Activated CD8-positive, alpha-beta memory T cell treated with anti-CD3 and anti-CD28 coated beads for 4 hours (primary cell): ENCODE measurements around the gene TMEM178B.
"Not testable (repeated sequence)": the region's sequence is repeated elsewhere in the genome, so short reads cannot be mapped to it uniquely, and the experiment has no call there.

Experiments used
- DNase-seq, 2 donors: peaks; one replicate each; pipeline ENCODE4 v3.0.0-alpha.2; 2020; ENCODE audit warnings: low read depth in 2 of 2

The TMEM178B gene

DNA sequence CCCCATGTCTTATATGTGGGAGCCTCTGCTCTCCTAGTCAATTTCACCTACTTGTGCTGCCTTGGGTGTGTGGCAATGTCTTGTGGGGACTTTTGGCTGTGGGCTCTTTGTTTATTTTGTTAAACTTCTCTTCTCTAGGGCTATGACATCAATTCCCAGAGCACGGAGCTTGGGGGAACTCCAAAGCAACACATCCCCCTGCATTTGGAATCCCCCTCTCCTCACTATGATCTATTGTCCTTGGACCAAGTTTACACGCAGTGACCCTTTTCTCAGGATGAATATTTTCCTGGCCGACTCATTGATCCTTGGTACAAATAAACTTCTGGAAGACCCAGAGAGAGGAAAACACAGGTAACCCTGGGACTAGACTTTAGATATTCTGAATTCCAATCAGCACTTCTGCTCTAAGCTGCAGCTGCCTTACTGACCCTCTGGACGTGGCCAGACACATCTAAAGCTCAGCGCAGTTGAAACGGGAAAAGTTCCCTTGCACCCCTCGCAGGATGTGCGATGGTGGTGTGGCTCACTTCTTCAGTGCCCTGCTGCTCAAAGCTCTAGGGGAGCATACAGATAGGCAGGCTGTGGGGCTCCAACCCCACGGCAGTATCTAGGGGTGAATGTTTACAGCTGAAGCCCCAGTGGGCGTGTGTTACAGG is 110.8 kb downstream of the TMEM178B start:
- no peak for DNase-seq

DNA sequence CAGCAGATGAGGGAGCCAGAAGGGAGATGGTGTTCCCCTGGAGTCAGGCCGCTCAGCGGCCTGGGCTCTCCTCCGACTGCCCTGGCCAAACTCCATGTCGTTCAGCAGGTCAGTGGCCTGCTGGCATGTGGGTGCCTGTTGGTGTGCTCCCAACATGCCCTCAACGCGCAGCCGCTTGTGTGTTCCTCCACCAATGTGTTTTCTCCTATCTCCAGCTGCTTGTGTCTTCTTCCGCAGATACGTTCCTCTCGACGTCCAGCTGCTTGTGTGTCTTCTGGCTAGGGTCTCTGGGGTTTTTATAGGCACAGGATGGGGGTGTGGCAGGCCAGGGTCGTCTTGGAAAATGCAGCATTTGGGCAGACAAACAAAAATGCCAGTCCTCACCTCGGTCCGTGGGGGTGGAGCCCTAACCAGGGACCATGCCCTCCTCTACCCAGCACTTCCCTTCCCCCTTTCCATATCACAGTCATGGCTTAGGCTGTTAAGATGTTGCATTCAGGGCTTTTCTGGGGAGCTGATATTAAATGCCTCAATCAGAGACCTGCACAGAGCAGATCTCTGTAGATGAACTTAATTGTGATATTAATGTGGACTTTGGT is 111.6 kb downstream of the TMEM178B start:
- DNase-seq: no peak

DNA sequence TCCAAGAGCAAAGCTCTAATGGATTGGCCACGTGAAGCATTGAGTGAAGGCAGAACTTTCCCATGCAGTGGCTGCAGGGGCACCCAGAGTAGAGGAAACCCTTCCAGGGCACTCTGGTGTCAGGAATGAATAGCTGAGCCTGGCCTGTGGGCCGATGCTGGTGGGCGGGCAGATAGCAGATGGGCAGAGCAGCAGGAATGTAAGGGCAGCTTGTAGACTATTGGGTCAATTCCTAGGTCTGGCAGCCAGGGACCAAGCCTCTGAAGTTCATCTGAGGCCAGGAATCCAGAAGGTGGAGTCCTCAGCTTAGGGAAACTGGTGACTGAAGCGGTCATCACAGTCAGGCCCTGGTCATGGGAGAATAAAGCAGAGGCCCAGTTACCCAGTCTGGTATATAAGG is 115.4 kb downstream of the TMEM178B start:
- no peak for DNase-seq

DNA sequence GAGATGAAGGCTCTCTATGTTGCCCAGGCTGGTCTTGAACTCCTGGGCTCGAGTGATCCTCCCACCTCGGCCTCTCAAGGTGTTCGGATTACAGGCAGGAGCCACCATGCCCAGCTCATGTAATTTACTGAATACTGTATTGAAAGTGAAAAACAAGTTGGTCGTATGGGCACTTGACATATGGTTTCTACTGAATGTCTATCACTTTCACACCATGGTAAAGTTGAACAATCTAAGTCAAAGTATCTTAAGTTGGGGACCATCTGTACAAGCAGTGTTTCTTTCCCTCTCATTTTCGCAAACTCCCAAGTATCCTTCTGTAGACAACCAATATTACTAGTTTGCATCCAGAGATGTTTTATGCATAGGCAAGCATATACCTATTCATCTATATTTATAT is 116.6 kb downstream of the TMEM178B start:
- no peak for DNase-seq

DNA sequence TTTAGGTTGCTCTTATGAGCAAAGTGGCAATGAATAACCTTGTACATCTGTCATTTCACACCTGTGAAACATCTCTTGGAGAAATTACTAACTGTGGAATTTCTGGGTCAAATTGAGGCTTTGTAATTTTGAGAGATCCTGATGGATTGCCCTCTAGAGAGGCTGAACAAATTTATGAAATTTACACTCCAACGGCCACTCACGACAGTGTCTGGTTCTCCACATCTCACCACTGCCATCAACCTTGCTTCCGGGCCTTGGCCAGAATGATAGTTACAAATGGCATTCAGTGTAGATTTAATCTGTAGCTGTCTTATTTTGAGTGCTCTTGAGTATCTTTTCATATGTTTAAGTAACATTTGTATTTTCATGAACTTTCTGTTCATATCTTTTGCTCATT is 117.4 kb downstream of the TMEM178B start:
- no peak for DNase-seq

DNA sequence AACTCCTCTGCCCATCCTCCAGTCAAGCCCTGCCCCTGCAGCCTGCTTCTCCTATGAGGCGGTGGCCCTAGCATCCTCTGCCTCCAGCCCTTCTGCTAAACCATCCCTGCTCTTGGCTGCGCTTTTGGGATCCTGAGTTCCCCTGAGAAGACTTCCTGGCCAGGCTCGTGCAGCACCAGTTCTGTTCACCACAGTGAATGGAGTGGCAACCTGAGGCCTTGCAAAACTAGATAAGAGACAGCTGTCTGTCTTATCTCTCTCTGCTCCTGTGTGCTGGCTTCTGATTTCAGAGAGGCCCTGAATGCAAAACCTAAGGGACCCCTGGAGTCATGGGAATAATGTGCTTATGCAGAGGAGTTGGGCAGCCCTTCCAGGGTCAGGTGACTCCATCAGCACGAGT is 119.2 kb downstream of the TMEM178B start:
- no peak for DNase-seq

DNA sequence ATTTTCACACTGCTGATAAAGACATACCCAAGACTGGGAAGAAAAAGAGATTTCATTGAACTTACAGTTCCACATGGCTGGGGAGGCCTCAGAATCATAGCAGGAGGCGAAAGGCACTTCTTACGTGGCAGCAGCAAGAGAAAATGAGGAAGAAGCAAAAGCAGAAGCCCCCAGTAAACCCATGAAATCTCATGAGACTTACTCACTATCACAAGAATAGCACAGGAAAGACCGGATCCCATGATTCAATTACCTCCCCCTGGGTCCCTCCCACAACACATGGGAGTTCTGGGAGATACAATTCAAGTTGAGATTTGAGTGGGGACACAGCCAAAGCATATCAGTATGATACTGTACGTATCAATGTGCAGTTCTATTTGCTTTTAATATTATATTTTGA is 121.9 kb downstream of the TMEM178B start:
- not testable (repeated sequence) for DNase-seq

DNA sequence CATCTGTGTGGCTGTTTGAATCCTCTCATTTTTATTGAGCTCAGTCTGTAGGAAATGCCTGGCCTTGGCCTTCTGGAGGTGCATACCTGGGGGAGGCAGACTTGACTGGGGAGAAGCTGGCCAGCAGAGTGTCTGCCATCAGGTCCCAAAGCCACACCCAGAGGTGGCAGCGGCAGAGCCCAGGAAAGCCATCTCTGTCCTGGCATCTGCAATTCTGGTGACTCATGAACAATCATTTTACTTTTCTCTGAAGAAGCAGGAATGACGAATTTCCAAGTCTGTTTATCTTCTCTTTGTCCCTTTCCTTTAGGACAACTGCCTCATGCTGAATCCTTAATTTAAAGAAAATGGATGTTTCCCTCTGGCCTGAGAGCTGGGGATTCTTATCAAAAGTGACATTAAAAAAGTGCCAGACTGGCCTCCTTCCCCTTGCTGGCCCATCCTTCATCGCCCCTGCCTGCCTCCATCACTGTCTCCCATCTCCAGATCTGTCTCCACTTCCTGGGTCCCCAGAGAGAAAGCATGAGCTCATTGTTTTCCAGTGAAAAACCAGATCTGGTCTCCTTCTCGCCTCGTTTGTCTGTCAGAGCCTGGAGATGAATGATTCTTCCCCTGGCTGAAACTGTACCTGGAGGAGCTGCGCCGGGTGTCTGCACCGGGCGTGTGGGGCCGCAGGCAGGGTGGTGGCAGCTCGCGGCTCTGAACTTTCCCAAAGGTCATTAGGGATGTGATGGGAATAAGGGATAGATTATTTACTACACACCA is 124.5 kb downstream of the TMEM178B start:
- DNase-seq: no peak

DNA sequence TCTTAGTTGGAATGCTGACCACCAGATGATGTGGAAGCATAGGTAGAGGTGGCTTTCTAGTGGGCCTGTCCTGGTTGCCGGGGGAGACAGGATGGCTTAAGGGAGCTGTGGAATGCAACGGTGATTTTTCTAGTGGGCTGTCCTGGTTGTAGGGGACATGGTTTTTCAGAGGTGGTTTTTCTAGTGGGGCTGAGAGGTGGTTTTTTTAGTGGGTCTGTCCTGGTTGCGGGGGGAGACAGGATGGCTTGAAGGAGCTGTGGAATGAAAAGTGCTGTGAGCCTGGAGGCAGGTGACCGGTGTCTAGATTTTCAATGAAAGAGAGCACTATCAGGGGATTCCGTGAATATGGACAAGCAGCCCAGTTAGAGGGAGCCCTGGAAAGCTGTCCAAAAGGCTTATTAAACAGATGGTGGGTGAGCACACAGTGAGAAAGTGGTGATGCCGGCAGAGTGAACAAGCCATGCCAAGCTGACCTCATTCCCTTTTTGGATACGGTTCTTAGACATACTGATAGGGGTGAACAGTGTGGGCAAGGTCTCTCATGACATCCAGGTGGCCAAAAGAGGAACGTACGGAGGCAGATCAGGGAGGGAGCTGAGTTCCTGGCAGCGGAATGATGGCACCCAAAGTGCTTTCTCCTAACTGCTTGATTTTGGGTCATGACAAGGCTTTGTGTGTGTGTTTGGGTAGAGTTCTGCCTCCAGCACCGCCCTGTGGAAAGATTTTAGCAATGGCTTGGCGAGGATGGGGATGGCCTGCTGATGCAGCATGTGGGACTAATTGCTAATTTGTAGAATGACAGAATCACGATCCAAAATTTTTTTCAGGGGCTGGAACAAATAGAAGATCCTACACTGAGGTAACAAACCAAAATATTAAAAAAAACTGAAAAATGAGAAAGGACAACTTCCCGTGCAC is 126.6 kb downstream of the TMEM178B start:
- DNase-seq: no peak

DNA sequence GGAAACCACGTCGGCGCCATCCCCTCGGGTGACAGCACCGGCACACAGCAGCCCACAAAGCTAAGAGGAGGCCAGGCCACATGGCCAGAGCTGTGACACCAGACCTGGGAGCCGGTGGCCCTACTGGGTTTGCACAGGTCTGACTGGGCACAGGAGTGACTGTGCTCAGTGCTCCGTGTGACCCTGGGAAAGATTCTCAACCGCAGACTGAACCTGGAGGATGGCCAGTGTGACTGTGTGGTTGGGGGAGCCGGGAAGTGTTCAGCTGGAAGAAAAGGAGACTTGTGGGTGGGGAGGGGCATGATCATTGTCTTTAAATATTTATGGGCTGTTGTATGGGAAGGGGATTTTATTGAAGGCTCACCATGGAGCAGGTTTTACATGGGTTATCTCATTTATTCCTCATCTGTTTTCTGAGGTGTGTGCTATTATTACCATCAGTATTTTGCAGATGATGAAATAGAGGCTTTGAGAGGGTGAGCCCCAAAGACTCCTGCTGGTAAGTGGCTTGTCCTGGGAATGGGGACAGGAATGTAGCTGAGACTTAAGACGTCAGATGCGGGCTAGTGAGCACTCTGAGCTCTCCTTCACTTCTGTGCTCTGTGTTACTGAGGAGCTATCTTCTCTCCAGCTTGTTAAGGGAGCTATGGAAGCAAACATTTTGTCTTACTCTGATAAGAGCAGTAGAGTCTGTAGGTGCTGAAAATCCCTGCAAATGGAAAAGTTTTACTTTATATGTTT is 127.5 kb downstream of the TMEM178B start:
- DNase-seq: no peak

DNA sequence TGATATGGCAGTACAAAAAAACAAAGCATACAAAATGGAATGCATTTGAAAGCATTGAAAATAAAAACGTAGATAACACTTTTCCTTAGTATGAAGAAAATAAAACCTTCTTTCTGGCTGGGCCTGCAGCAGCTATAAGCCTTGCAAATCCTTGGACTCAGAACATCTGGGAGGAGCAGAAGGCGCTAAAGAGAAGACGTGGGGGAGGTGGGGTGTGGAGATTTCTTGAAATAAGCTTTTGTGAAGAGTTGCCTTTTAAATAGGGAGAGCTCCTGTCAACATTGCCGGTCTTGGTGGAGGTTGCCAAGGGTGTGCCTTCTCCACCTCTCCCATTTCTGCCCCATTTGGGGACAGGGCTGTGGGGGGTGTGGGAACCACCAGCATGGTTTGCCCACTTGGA is 128.7 kb downstream of the TMEM178B start:
- no peak for DNase-seq

DNA sequence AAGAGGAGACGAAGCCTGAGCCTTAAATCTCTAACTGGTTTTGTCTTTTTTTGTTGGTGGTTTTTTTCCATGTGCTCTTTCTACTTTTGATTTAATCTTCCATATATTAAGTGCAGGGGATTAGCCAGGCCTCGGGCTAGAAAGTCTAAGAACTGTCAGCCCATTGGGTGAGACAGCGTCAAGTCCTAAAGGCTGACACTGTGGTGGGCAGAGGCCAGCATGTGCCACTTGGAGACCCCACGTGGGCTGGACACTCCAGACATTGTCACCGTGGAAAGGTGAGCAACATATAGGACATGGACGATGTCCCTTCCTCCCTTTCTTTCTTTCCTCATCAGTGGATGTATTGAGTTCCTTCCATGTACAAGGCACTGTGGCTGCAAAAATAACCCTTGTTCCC is 129.3 kb downstream of the TMEM178B start:
- no peak for DNase-seq

DNA sequence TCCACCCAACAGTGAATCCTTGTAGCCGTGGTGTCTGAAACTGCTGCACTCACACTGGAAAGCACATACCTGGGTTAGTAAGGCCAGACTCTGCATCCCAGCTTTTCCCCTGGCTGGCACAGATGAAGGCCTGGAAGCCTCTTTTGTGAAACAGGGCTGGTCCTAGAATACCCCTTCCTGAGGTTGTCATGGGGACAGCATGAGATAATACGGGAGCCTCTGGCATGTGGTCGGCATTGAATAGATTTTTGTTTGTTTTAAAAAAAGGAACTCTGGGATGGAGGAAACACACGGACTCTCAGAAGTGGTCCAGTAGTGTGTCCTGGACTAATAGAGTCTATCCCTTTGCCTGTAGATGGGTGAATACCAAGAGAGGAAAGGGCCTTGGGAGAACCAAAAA is 129.7 kb downstream of the TMEM178B start:
- DNase-seq: no peak

DNA sequence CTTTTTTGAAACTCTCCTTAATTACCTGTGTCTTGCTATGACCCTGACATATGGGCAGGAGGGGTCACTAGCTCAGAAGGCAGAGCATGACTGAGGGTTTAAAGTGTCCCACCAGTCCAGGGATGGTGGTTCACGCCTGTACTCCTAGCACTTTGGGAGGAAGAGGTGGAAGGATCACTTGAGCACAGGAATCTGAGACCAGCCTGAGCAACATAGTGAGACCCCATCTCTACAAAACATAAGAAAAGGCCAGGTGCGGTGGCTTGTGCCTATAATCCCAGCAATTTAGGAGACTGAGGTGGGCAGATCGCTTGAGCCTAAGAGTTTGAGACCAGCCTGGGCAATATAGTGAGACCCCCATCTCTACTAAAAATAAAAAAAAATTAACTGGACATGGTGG is 133.8 kb downstream of the TMEM178B start:
- DNase-seq: no peak

DNA sequence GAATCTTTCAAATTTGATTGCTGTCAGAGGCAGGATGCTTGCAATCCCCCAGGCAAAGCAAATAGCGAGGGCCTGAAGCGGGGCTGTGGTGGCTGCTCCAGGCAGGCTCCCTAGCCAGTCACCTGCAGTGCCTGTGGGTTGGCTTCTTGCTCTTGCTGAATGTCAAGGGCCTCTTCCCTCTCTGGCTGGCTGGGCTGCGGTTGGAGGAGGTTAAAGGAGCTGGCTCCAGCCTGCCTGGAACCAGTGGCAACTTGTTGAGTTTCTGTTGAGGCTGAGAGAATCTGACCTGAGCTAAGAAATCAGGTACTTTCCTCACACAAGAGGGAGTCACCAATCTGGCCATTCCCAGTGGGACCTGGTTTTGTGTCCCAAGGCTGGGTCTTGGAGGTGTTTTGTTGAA is 134.7 kb downstream of the TMEM178B start:
- no peak for DNase-seq

DNA sequence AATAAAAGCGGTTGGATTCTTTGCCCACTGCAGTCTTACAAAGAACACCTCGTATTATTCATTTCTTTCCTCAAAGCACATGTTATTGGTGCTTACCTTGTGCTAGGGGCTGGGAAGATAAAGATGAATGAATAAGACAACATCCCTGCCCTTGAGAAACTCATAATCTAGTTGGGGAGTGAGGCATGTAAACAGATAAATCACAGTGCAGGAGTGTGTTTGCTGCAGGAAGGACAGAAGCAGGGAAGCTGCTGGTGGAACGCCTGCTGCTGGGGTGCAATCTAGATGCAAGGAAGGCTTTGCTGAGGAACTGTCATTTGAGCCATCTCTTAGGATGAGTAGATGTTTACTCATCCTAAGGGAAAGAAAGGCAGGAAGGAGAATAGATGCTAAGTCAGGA is 135.6 kb downstream of the TMEM178B start:
- DNase-seq: no peak

DNA sequence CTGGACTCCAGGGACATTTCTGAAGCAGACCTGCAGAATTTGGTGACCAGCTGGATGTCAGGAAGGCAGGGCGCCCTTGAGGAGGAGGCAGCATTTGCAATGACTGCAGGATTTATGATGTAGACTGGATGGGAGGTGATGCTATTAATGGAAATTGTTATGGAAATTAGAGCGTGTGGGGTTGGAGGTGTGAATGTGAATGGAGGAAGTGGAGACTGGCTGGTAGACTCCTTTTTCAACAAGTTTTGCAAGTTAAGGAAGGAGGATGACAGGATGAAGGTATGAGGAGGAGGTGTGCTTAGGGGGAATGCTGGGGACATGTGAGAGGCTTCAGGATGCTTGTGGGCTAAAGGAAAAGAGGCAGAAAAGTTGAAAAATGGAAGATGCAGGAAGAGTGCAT is 137.0 kb downstream of the TMEM178B start:
- DNase-seq: no peak

DNA sequence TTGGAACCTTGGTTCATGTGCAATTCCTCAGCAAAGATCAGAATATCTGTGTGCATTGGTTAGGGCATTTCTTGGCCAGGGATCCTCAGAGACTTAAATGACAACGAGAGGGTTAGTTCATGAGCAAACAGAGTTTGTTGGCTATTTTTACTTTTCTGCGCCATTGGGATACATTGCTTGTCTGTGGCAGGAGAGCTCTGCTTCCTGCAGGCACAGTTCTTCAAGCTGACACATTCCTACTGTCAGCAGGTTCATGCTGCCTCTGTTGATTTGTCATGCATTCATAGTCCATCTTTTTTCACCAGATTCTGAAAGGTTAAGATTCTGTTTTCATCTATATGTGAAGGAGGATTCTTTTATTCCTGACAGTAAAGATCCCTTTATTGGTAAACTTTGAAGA is 139.4 kb downstream of the TMEM178B start:
- no peak for DNase-seq

DNA sequence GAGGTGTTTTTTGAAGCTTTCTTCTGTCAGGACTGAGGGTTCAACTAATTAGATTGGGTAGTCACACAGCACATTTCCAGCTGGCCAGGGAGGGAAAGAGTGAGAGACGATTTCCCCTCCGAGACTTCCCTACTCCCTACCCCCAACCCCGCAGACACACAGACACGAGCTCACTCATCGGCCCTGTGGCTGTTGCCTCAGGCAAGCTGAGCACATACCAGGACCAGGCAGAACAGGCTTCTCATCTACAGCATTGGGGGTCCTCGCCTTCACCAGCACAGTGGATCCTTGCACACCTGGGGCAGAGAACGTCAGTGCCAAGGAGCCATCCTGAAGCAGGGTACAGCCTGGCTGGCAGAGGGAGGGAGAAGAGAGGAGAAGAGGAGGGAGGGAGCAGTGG is 144.1 kb downstream of the TMEM178B start:
- DNase-seq: no peak

DNA sequence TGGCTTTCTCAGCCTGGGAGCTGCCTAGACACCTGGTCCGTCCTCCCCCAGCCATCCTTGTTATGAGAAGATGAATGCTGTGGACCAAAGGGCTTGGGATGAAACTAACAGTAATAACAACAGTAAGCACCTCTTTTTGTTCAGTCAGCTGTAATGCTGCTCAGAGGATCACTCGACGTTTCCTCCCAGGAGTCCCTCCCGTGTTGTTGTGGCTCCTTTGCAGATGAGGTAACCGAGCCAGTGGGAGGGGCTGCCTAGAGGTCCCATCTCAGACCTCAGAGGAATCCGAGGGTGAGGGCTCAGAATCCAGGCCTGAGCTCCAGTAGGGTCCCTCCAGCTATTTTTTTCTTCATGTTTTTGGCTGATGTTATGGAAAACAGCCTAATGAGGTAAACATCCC is 145.1 kb downstream of the TMEM178B start:
- no peak for DNase-seq

DNA sequence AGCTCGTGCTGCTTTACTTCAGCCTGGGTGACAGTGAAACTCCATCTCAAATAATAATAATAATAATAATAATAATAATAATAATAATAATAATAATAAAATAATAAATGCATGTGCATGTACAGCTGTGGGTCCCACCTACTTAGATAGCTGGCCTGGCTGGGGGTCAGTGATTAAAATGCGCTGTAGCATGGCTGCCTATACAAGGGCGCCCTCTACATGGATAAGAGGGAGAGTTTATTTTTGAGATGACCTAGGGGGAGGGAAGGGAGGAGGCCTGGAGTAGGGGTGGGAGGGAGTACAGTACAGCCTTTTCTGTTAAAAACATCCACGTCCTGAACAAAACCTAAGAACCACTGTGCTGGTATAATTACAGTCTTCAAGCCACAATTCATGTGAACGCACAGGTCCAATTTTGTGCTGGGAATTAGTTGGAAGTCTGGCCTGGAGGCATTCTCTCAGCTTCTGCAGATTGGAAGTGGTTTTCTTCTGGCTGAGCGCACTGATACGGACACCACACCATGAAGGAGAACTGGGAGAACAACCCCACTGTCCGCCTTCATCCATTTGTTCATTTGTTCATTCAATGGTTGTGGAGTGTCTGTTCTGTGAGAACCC is 146.5 kb downstream of the TMEM178B start:
- no peak for DNase-seq
